Fibroblast of gingiva (primary cell): ENCODE data around the gene TSHZ2.
"Not testable (repeated sequence)": the region's sequence is repeated elsewhere in the genome, so short reads cannot be mapped to it uniquely, and the experiment has no call there.

Experiments
- DNase-seq: peaks from one replicate; pipeline ENCODE4 v3.0.0-alpha.2; 2011; ENCODE audit warnings: low read depth

TSHZ2 gene

GRCh38 chr20:53454675-53455276 lies 482.6 kb downstream of the TSHZ2 start:
- DNase-seq: no peak

GRCh38 chr20:53463101-53463972 lies 491.2 kb downstream of the TSHZ2 start:
- no peak for DNase-seq

- DNase-seq: no peak
These were observed 494.1 kb downstream of the TSHZ2 start for GRCh38 chr20:53466279-53466678.

GRCh38 chr20:53468587-53468986 lies 496.4 kb downstream of the TSHZ2 start:
- DNase-seq: no peak

- DNase-seq: not testable (repeated sequence)
These were observed 500.7 kb downstream of the TSHZ2 start for GRCh38 chr20:53472859-53473258.

- DNase-seq: no peak
These were observed 508.8 kb downstream of the TSHZ2 start for GRCh38 chr20:53480913-53481312.

GRCh38 chr20:53487461-53488200 lies 515.5 kb downstream of the TSHZ2 start:
- no peak for DNase-seq

GRCh38 chr20:53488775-53489272 lies 516.7 kb downstream of the TSHZ2 start:
- no peak for DNase-seq

GRCh38 chr20:53489528-53489927 lies 517.4 kb downstream of the TSHZ2 start:
- no peak for DNase-seq

GRCh38 chr20:53490620-53491019 lies 518.5 kb downstream of the TSHZ2 start:
- DNase-seq: no peak

- no peak for DNase-seq
These were observed 519.3 kb downstream of the TSHZ2 start for GRCh38 chr20:53491462-53491861.

GRCh38 chr20:53492212-53492611 lies 520.1 kb downstream of the TSHZ2 start:
- DNase-seq: no peak

- DNase-seq: peak; percentile 26
These were observed 521.2 kb downstream of the TSHZ2 start for GRCh38 chr20:53493311-53493857.

- no peak for DNase-seq
These were observed 522.6 kb downstream of the TSHZ2 start for GRCh38 chr20:53494753-53495152.

GRCh38 chr20:53495398-53496092 lies 523.4 kb downstream of the TSHZ2 start:
- no peak for DNase-seq

- DNase-seq: no peak
These were observed 525.1 kb downstream of the TSHZ2 start for GRCh38 chr20:53497246-53497645.

- DNase-seq: no peak
These were observed 526.2 kb downstream of the TSHZ2 start for GRCh38 chr20:53498341-53498740.

- DNase-seq: no peak
These were observed 528.5 kb downstream of the TSHZ2 start for GRCh38 chr20:53500651-53501050.

GRCh38 chr20:53502820-53503219 lies 530.7 kb downstream of the TSHZ2 start:
- no peak for DNase-seq

- DNase-seq: no peak
These were observed 531.4 kb downstream of the TSHZ2 start for GRCh38 chr20:53503517-53503919.

GRCh38 chr20:53504106-53504505 lies 531.9 kb downstream of the TSHZ2 start:
- DNase-seq: not testable (repeated sequence)

- no peak for DNase-seq
These were observed 538.1 kb downstream of the TSHZ2 start for GRCh38 chr20:53510262-53510661.
